Mesendoderm (in vitro differentiated cells): ENCODE results near the gene HPGDS.
A peak's percentile ranks its signal among the peaks of the same experiment; 100 is the strongest.

Source experiments
- DNase-seq: peaks from one replicate; pipeline ENCODE4 v3.0.0; 2013
- H2AK5ac ChIP-seq: 2 replicates; pipeline ENCODE4 v1.6.1; 2013; ENCODE audit warnings: low read length, inconsistent platforms
- H2BK120ac ChIP-seq: 2 replicates; pipeline ENCODE4 v1.6.1; 2013; ENCODE audit warnings: low read depth, mild to moderate bottlenecking, low read length, moderate library complexity, mixed read lengths
- H2BK15ac ChIP-seq: replicated peaks from 2 replicates; pipeline ENCODE4 v1.6.1; 2013; ENCODE audit warnings: low read depth, mild to moderate bottlenecking, moderate library complexity
- H2BK5ac ChIP-seq: 2 replicates; pipeline ENCODE4 v1.6.1; 2013; ENCODE audit warnings: low read length, inconsistent platforms
- H3K18ac ChIP-seq: 2 replicates; pipeline ENCODE4 v1.6.1; 2013; ENCODE audit warnings: mild to moderate bottlenecking, low read length, mixed read lengths
- H3K23ac ChIP-seq: one replicate; pipeline ENCODE4 v1.6.1; 2013; ENCODE audit warnings: low read length
- H3K27ac ChIP-seq: 2 replicates; pipeline ENCODE4 v1.5.1; 2013; ENCODE audit warnings: low read depth, mild to moderate bottlenecking, inconsistent platforms, low read length, moderate library complexity
- H3K27me3 ChIP-seq: 2 replicates; pipeline ENCODE4 v1.6.1; 2013; ENCODE audit warnings: low read length, control low read depth, mild to moderate bottlenecking, inconsistent platforms; ENCODE audit not compliant: insufficient read depth, poor library complexity
- H3K36me3 ChIP-seq: 2 replicates; pipeline ENCODE4 v1.6.1; 2013; ENCODE audit warnings: low read length, inconsistent platforms; ENCODE audit not compliant: control insufficient read depth, insufficient read depth
- H3K4ac ChIP-seq: one replicate; pipeline ENCODE4 v1.6.1; 2013; ENCODE audit warnings: low read depth, mild to moderate bottlenecking, low read length, moderate library complexity
- H3K4me1 ChIP-seq: 2 replicates; pipeline ENCODE4 v1.6.1; 2013; ENCODE audit warnings: low read depth, low read length, inconsistent platforms; ENCODE audit not compliant: control insufficient read depth
- H3K4me2 ChIP-seq: 2 replicates; pipeline ENCODE4 v1.6.1; 2013; ENCODE audit warnings: low read length
- H3K4me3 ChIP-seq: 2 replicates; pipeline ENCODE4 v1.5.1; 2013; ENCODE audit warnings: mild to moderate bottlenecking, low read length
- H3K56ac ChIP-seq: one replicate; pipeline ENCODE4 v1.6.1; 2013; ENCODE audit warnings: low read length
- H3K79me1 ChIP-seq: 2 replicates; pipeline ENCODE4 v1.6.1; 2013; ENCODE audit warnings: low read length, inconsistent platforms
- H3K79me2 ChIP-seq: 2 replicates; pipeline ENCODE4 v1.6.1; 2013; ENCODE audit warnings: mild to moderate bottlenecking, low read length; ENCODE audit not compliant: control insufficient read depth, insufficient read depth
- H3K9ac ChIP-seq: 2 replicates; pipeline ENCODE4 v1.6.1; 2013; ENCODE audit warnings: low read length, inconsistent platforms
- H4K5ac ChIP-seq: one replicate; pipeline ENCODE4 v1.6.1; 2013; ENCODE audit warnings: low read length
- H4K8ac ChIP-seq: one replicate; pipeline ENCODE4 v1.6.1; 2013; ENCODE audit warnings: low read depth, mild to moderate bottlenecking, control low read depth, low read length, moderate library complexity
- WGBS: extraction: QIAGEN DNeasy Blood & Tissue Kit; methylation state at CpG from one replicate; pipeline ENCODE4 v1.1.7; 2013; ENCODE audit warnings: low lambda C conversion rate, missing lambda C conversion rate; ENCODE audit not compliant: insufficient coverage; ENCODE audit errors: extremely low coverage; 5-methylcytosine and 5-hydroxymethylcytosine counted together

Gene HPGDS

GRCh38 chr4:94357624-94358023 is 15.0 kb upstream of the HPGDS start:
- H3K79me2 ChIP-seq: no peaks in the 10 kb centered on the region
- H3K56ac ChIP-seq: no peak overlapping the region
- H2BK5ac ChIP-seq: no peak overlapping the region
- H4K5ac ChIP-seq: no peak overlapping the region
- H2BK15ac ChIP-seq: no peak overlapping the region
- H2BK120ac ChIP-seq: no peak overlapping the region
- no peak for DNase-seq
- no peaks in the 10 kb centered on the region for H3K36me3 ChIP-seq
- H3K4me3 ChIP-seq: no peak overlapping the region
- H2AK5ac ChIP-seq: no peak overlapping the region
- H3K79me1 ChIP-seq: no peaks in the 10 kb centered on the region
- H3K4me2 ChIP-seq: no peak overlapping the region
- H3K9ac ChIP-seq: no peak overlapping the region
- no peak overlapping the region for H4K8ac ChIP-seq
- H3K18ac ChIP-seq: no peak overlapping the region
- no peak overlapping the region for H3K23ac ChIP-seq
- no peaks in the 10 kb centered on the region for H3K4me1 ChIP-seq
- no CpG with 5 or more reads among the region's 2 CpGs for WGBS
- H3K27ac ChIP-seq: no peak overlapping the region
- H3K4ac ChIP-seq: no peak overlapping the region
- H3K27me3 ChIP-seq: no peaks in the 10 kb centered on the region

DNA sequence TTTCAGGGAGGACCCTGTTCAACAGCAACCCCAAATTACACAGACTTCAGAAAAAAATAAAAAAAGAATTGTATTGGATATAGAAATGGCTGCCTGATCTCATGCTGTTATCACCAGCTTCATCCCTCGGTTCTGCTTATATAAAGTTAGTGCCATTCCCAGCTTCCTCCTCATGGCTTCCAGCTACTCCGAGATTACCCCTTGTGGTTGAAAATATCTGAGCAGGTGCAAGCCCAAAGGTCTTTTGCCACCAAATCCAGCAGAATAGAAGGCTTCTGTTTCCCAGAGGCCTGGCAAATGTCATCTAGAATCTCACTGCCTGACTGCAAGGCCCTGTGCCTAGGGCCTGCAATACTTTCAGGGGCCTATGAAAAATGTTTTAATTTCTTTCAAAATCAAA is 13.8 kb upstream of the HPGDS start:
- no peak overlapping the region for H3K56ac ChIP-seq
- no peaks in the 10 kb centered on the region for H3K79me2 ChIP-seq
- no peaks in the 10 kb centered on the region for H3K79me1 ChIP-seq
- H4K8ac ChIP-seq: no peak overlapping the region
- no peak overlapping the region for H4K5ac ChIP-seq
- no peak overlapping the region for H3K4ac ChIP-seq
- H3K27me3 ChIP-seq: no peaks in the 10 kb centered on the region
- no peak overlapping the region for H2BK5ac ChIP-seq
- no peak overlapping the region for H3K23ac ChIP-seq
- H3K36me3 ChIP-seq: no peaks in the 10 kb centered on the region
- H2BK120ac ChIP-seq: no peak overlapping the region
- H3K4me3 ChIP-seq: no peak overlapping the region
- H3K9ac ChIP-seq: no peak overlapping the region
- no peak overlapping the region for H3K27ac ChIP-seq
- no peak for DNase-seq
- H3K4me2 ChIP-seq: no peak overlapping the region
- no peaks in the 10 kb centered on the region for H3K4me1 ChIP-seq
- WGBS: no CpG with 5 or more reads among the region's 2 CpGs
- no peak overlapping the region for H2BK15ac ChIP-seq
- H2AK5ac ChIP-seq: no peak overlapping the region
- H3K18ac ChIP-seq: no peak overlapping the region

DNA sequence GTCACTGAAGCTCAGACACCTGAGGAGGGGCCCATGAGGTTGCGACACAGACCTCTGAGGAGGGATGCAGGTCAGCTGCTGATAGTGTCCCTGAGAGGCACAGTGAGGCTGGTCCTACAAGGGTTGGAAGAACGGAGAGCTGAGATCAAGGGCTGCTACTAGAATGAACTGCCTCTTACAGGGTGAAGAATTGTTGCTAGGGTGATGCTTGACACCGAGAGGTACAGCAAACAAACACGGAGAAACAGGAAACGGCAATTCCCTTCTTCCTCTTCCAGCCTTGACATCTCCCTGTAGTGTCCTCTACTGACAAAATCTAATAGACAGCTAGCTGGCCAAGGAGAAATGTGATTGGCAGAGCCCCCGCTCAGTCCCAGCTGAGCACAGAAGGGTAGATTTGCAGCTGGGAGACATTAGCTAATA is 11.8 kb upstream of the HPGDS start:
- no CpG with 5 or more reads among the region's 6 CpGs for WGBS
- H3K79me2 ChIP-seq: no peaks in the 10 kb centered on the region
- H4K5ac ChIP-seq: no peak overlapping the region
- no peaks in the 10 kb centered on the region for H3K27me3 ChIP-seq
- H2BK5ac ChIP-seq: no peak overlapping the region
- H2AK5ac ChIP-seq: no peak overlapping the region
- no peaks in the 10 kb centered on the region for H3K79me1 ChIP-seq
- no peak overlapping the region for H3K23ac ChIP-seq
- H3K36me3 ChIP-seq: no peaks in the 10 kb centered on the region
- no peak overlapping the region for H2BK15ac ChIP-seq
- H3K4me3 ChIP-seq: no peak overlapping the region
- H4K8ac ChIP-seq: no peak overlapping the region
- H2BK120ac ChIP-seq: no peak overlapping the region
- no peaks in the 10 kb centered on the region for H3K4me1 ChIP-seq
- no peak overlapping the region for H3K4me2 ChIP-seq
- H3K56ac ChIP-seq: no peak overlapping the region
- DNase-seq: peak; percentile 26
- H3K18ac ChIP-seq: no peak overlapping the region
- no peak overlapping the region for H3K27ac ChIP-seq
- no peak overlapping the region for H3K9ac ChIP-seq
- no peak overlapping the region for H3K4ac ChIP-seq

- peak overlapping the region; percentile 22 for H3K18ac ChIP-seq
- H2BK120ac ChIP-seq: no peak overlapping the region
- H2AK5ac ChIP-seq: no peak overlapping the region
- H3K4me3 ChIP-seq: no peak overlapping the region
- H3K9ac ChIP-seq: no peak overlapping the region
- WGBS: no CpG with 5 or more reads among the region's 2 CpGs
- H3K36me3 ChIP-seq: no peaks in the 10 kb centered on the region
- H3K4me1 ChIP-seq: no peaks in the 10 kb centered on the region
- no peaks in the 10 kb centered on the region for H3K27me3 ChIP-seq
- H3K4me2 ChIP-seq: no peak overlapping the region
- no peak overlapping the region for H3K4ac ChIP-seq
- DNase-seq: no peak
- no peak overlapping the region for H2BK15ac ChIP-seq
- H4K5ac ChIP-seq: no peak overlapping the region
- H3K23ac ChIP-seq: no peak overlapping the region
- H2BK5ac ChIP-seq: no peak overlapping the region
- no peak overlapping the region for H4K8ac ChIP-seq
- no peak overlapping the region for H3K56ac ChIP-seq
- no peak overlapping the region for H3K27ac ChIP-seq
- H3K79me2 ChIP-seq: no peaks in the 10 kb centered on the region
- H3K79me1 ChIP-seq: no peaks in the 10 kb centered on the region
These were observed 10.4 kb upstream of the HPGDS start for GRCh38 chr4:94352996-94353395.

DNA sequence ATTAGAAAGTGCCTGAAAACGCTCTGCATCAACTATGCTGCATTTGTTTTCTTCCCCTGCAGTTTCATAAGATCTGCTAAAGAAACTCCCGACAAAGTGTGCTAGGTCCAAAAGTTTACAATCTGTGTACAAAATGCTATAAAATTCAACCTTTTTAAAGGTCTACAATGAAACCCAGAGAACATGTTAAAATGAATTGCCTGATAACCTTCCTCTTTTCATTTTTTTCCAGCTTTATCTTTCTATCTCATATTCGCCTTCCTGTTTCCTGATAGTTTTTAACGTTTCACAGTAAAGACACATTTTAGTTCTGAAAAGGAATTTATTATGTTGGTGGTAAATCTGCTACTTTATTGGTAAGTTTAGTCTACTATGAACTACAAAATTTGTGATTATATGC is 9.5 kb upstream of the HPGDS start:
- Histone ChIP-seq H3K27me3 (no peaks in the 10 kb centered on the region), H3K36me3 (no peaks in the 10 kb centered on the region), H4K8ac (no peak overlapping the region), H2BK5ac (no peak overlapping the region), H3K4me2 (no peak overlapping the region), H3K18ac (no peak overlapping the region), H3K79me1 (no peaks in the 10 kb centered on the region), H3K9ac (no peak overlapping the region), H3K4ac (no peak overlapping the region), H3K23ac (no peak overlapping the region), H3K27ac (no peak overlapping the region), H2BK120ac (no peak overlapping the region), H3K4me3 (no peak overlapping the region), H3K4me1 (no peaks in the 10 kb centered on the region), H2AK5ac (no peak overlapping the region), H4K5ac (no peak overlapping the region), H3K79me2 (no peaks in the 10 kb centered on the region), H3K56ac (no peak overlapping the region), H2BK15ac (no peak overlapping the region)
- no CpG with 5 or more reads among the region's 4 CpGs for WGBS
- no peak for DNase-seq

- no peak overlapping the region for H3K23ac ChIP-seq
- no peak for DNase-seq
- WGBS: no CpG with 5 or more reads among the region's 1 CpG
- no peak overlapping the region for H4K8ac ChIP-seq
- no peak overlapping the region for H3K56ac ChIP-seq
- H3K36me3 ChIP-seq: no peaks in the 10 kb centered on the region
- H2BK120ac ChIP-seq: no peak overlapping the region
- no peak overlapping the region for H3K9ac ChIP-seq
- no peak overlapping the region for H2BK15ac ChIP-seq
- H4K5ac ChIP-seq: no peak overlapping the region
- no peaks in the 10 kb centered on the region for H3K79me2 ChIP-seq
- H3K4ac ChIP-seq: no peak overlapping the region
- peak overlapping the region; percentile 47 for H3K18ac ChIP-seq
- H3K4me1 ChIP-seq: no peaks in the 10 kb centered on the region
- H3K4me3 ChIP-seq: no peak overlapping the region
- no peak overlapping the region for H2BK5ac ChIP-seq
- no peak overlapping the region for H2AK5ac ChIP-seq
- H3K27me3 ChIP-seq: no peaks in the 10 kb centered on the region
- no peak overlapping the region for H3K27ac ChIP-seq
- H3K79me1 ChIP-seq: no peaks in the 10 kb centered on the region
- no peak overlapping the region for H3K4me2 ChIP-seq
These were observed 8.7 kb upstream of the HPGDS start for GRCh38 chr4:94351319-94351718.
